H9 (cell line): ENCODE measurements around the gene CFAP46. TPM values are rescaled to one million over a fixed set of nuclear protein-coding genes. Genes with fewer than 3 reads are reported as not detected.

Experiments used
- DNase-seq: peaks from one replicate; pipeline ENCODE4 v3.0.0-alpha.2; 2017
- H2AFZ ChIP-seq: one replicate; pipeline ENCODE4 v1.6.1; 2013; ENCODE audit warnings: mild to moderate bottlenecking, low read length, control low read depth, moderate library complexity
- H2AK5ac ChIP-seq: 2 replicates; pipeline ENCODE4 v1.6.1; 2013; ENCODE audit warnings: low read length, control low read depth, mixed read lengths; ENCODE audit not compliant: insufficient read length
- H2BK120ac ChIP-seq: one replicate; pipeline ENCODE4 v1.6.1; 2013; ENCODE audit warnings: low read depth, mild to moderate bottlenecking, low read length, control low read depth, inconsistent platforms; ENCODE audit not compliant: poor library complexity, severe bottlenecking
- H2BK12ac ChIP-seq: 2 replicates; pipeline ENCODE4 v1.6.1; 2013; ENCODE audit warnings: low read length, control low read depth, mixed read lengths, low read depth; ENCODE audit not compliant: insufficient read length
- H2BK15ac ChIP-seq: 2 replicates; pipeline ENCODE4 v1.6.1; 2013; ENCODE audit warnings: low read depth, low read length, control low read depth
- H2BK20ac ChIP-seq: one replicate; pipeline ENCODE4 v1.6.1; 2013; ENCODE audit warnings: low read depth, mild to moderate bottlenecking, low read length, control low read depth, inconsistent platforms; ENCODE audit not compliant: poor library complexity, severe bottlenecking
- H2BK5ac ChIP-seq: 2 replicates; pipeline ENCODE4 v1.6.1; 2013; ENCODE audit warnings: low read length, control low read depth, mixed read lengths; ENCODE audit not compliant: insufficient read length
- H3K14ac ChIP-seq: 2 replicates; pipeline ENCODE4 v1.6.1; 2013; ENCODE audit warnings: low read length, control low read depth; ENCODE audit not compliant: insufficient read depth
- H3K18ac ChIP-seq: 2 replicates; pipeline ENCODE4 v1.6.1; 2013; ENCODE audit warnings: low read depth, mild to moderate bottlenecking, mixed read lengths, low read length, control low read depth; ENCODE audit not compliant: insufficient read length
- H3K23ac ChIP-seq: 2 replicates; pipeline ENCODE4 v1.6.1; 2013; ENCODE audit warnings: low read length, control low read depth, mixed read lengths, low read depth; ENCODE audit not compliant: insufficient read length
- H3K23me2 ChIP-seq: 2 replicates; pipeline ENCODE4 v1.6.1; 2013; ENCODE audit warnings: low read depth, mild to moderate bottlenecking, mixed read lengths, low read length, control low read depth; ENCODE audit not compliant: insufficient read length, poor library complexity, severe bottlenecking
- H3K27ac ChIP-seq: 2 replicates; pipeline ENCODE4 v1.5.1; 2013; ENCODE audit warnings: low read length, control low read depth, mixed read lengths, low read depth; ENCODE audit not compliant: insufficient read length
- H3K27me3 ChIP-seq: 2 replicates; pipeline ENCODE4 v1.6.1; 2013; ENCODE audit warnings: low read length, control low read depth, inconsistent platforms; ENCODE audit not compliant: insufficient read depth
- H3K4ac ChIP-seq: 2 replicates; pipeline ENCODE4 v1.6.1; 2013; ENCODE audit warnings: low read depth, mild to moderate bottlenecking, control low read depth, inconsistent platforms, low read length, moderate library complexity
- H3K4me1 ChIP-seq: 2 replicates; pipeline ENCODE4 v1.6.1; 2013; ENCODE audit warnings: low read length, control low read depth, inconsistent platforms; ENCODE audit not compliant: insufficient read depth
- H3K4me2 ChIP-seq: 2 replicates; pipeline ENCODE4 v1.6.1; 2013; ENCODE audit warnings: low read length, control low read depth, mixed read lengths; ENCODE audit not compliant: insufficient read length, insufficient read depth
- H3K56ac ChIP-seq: 2 replicates; pipeline ENCODE4 v1.6.1; 2013; ENCODE audit warnings: low read depth, mild to moderate bottlenecking, mixed read lengths, low read length, control low read depth; ENCODE audit not compliant: insufficient read length
- H3K79me1 ChIP-seq: 2 replicates; pipeline ENCODE4 v1.6.1; 2013; ENCODE audit warnings: low read depth, mild to moderate bottlenecking, moderate library complexity, low read length, control low read depth, inconsistent platforms; ENCODE audit not compliant: insufficient read depth, poor library complexity, severe bottlenecking
- H3K79me2 ChIP-seq: 2 replicates; pipeline ENCODE4 v1.6.1; 2013; ENCODE audit warnings: low read length, control low read depth, inconsistent platforms; ENCODE audit not compliant: insufficient read depth
- H3K9ac ChIP-seq: 2 replicates; pipeline ENCODE4 v1.6.1; 2013; ENCODE audit warnings: low read length, control low read depth, mixed read lengths; ENCODE audit not compliant: insufficient read length; ENCODE audit errors: extremely low read depth
- H3K9me3 ChIP-seq: one replicate; pipeline ENCODE4 v1.6.1; 2013; ENCODE audit warnings: low read depth, low read length, inconsistent platforms; ENCODE audit not compliant: control insufficient read depth
- H3T11ph ChIP-seq: one replicate; pipeline ENCODE4 v1.6.1; 2013; ENCODE audit warnings: mild to moderate bottlenecking, low read length, control low read depth, inconsistent platforms
- H4K20me1 ChIP-seq: one replicate; pipeline ENCODE4 v1.6.1; 2013; ENCODE audit not compliant: control insufficient read depth, insufficient read length, insufficient read depth
- H4K5ac ChIP-seq: 2 replicates; pipeline ENCODE4 v1.6.1; 2013; ENCODE audit warnings: low read depth, mild to moderate bottlenecking, mixed read lengths, low read length, control low read depth; ENCODE audit not compliant: insufficient read length
- H4K8ac ChIP-seq: replicated peaks from 2 replicates; pipeline ENCODE4 v1.6.1; 2013; ENCODE audit warnings: low read length, control low read depth, mixed read lengths, low read depth; ENCODE audit not compliant: insufficient read length
- H4K91ac ChIP-seq: 2 replicates; pipeline ENCODE4 v1.6.1; 2013; ENCODE audit warnings: low read depth, mild to moderate bottlenecking, moderate library complexity, mixed read lengths, low read length, control low read depth; ENCODE audit not compliant: insufficient read length
- H3K27ac Mint-ChIP-seq, 3 experiments: 2 replicates in 2 of 3; 3 replicates in 1 of 3; pipeline ENCODE4 v1.8.0; 2020 to 2021; ENCODE audit warnings: mixed read lengths in 3 of 3, mild to moderate bottlenecking in 1 of 3, moderate library complexity in 1 of 3
- H3K27me3 Mint-ChIP-seq: 2 replicates; pipeline ENCODE4 v1.8.0; 2021; ENCODE audit warnings: low read depth, mild to moderate bottlenecking, moderate library complexity, mixed read lengths
- H3K36me3 Mint-ChIP-seq, 3 experiments: 2 replicates in 2 of 3; 3 replicates in 1 of 3; pipeline ENCODE4 v1.8.0; 2020 to 2021; ENCODE audit warnings: low read depth in 3 of 3, mixed read lengths in 3 of 3; ENCODE audit not compliant: insufficient read depth in 1 of 3
- H3K4me1 Mint-ChIP-seq, 2 experiments: 2 replicates each; pipeline ENCODE4 v1.8.0; 2020; ENCODE audit warnings: mixed read lengths in 2 of 2
- H3K4me3 Mint-ChIP-seq, 2 experiments: 2 replicates in 1 of 2; 3 replicates in 1 of 2; pipeline ENCODE4 v1.8.0; 2020 to 2021; ENCODE audit warnings: mild to moderate bottlenecking in 2 of 2, mixed read lengths in 2 of 2, moderate library complexity in 1 of 2
- H3K9me3 Mint-ChIP-seq, 2 experiments: 2 replicates in 1 of 2; 3 replicates in 1 of 2; pipeline ENCODE4 v1.8.0; 2020; ENCODE audit warnings: mild to moderate bottlenecking in 2 of 2, mixed read lengths in 2 of 2, moderate library complexity in 1 of 2
- CTCF ChIP-seq: fragments of 200-600 bp; sonication (generic); conservative IDR thresholded peaks from 3 replicates; pipeline ENCODE4 v1.8.0; 2021; ENCODE audit warnings: antibody characterized with exemption, mild to moderate bottlenecking
- WGBS: extraction: QIAGEN DNeasy Blood & Tissue Kit; methylation state at CpG from one replicate; pipeline ENCODE4 v1.1.7; 2013; ENCODE audit warnings: missing lambda C conversion rate, low lambda C conversion rate, mixed read lengths; ENCODE audit not compliant: insufficient read length; ENCODE audit errors: extremely low coverage; 5-methylcytosine and 5-hydroxymethylcytosine counted together
- total RNA-seq: library from RNA; stranded (reverse); gene quantifications from 2 replicates; pipeline ENCODE4 v1.2.1, GENCODE V29; 2021

CFAP46 gene
- total RNA-seq, 1 experiment from 2014 or later, result 3.1 TPM

GRCh38 chr10:132882069-132882951 lies 60.1 kb downstream of the CFAP46 start:
- Histone ChIP-seq H4K91ac (no peak overlapping the region), H3K56ac (no peak overlapping the region), H2BK12ac (no peak overlapping the region), H4K20me1 (no peaks in the 10 kb centered on the region), H3K14ac (no peak overlapping the region), H2AFZ (no peak overlapping the region), H4K8ac (no peak overlapping the region), H2BK5ac (no peak overlapping the region), H2BK15ac (no peak overlapping the region), H3K23ac (no peak overlapping the region), H3K27ac (no peak overlapping the region), H2BK120ac (no peak overlapping the region), H3K18ac (no peak overlapping the region), H3K79me2 (no peaks in the 10 kb centered on the region), H2BK20ac (no peak overlapping the region), H3K9ac (no peak overlapping the region), H3K79me1 (no peaks in the 10 kb centered on the region), H3K23me2 (no peaks in the 10 kb centered on the region), H4K5ac (no peak overlapping the region), H2AK5ac (no peak overlapping the region), H3K4me2 (no peak overlapping the region), H3T11ph (no peak overlapping the region), H3K27me3 (no peaks in the 10 kb centered on the region), H3K4me1 (no peaks in the 10 kb centered on the region; the same call in 1 of the 2 replicates), H3K4ac (no peak overlapping the region), H3K9me3 (no peaks in the 10 kb centered on the region)
- Mint-ChIP-seq H3K36me3 (no peaks in the 10 kb centered on the region), H3K9me3 (no peaks in the 10 kb centered on the region; a peak in 1 of 5 replicates), H3K4me1 (peaks cover 7 to 11% of the 10 kb centered on the region in 2 experiments), H3K4me3 (no peak overlapping the region), H3K27me3 (peaks cover 15% of the 10 kb centered on the region), H3K27ac (no peak overlapping the region; a peak in 1 of 7 replicates)
- 100% methylated on average over 2 of the region's 18 CpGs for WGBS
- DNase-seq, result no peak
- no peak for TF ChIP-seq CTCF
